T-helper 1 cell treated with Interleukin-12 subunit alpha and Interleukin-12 subunit beta and Interleukin-4 antibody, amounts not matched to agents 30 μg/mL and 1 μg/mL, for 36 hours (primary cell): ENCODE data around the gene F8.
"Not testable (repeated sequence)": the region's sequence is repeated elsewhere in the genome, so short reads cannot be mapped to it uniquely, and the experiment has no call there.

Experiments used
- H3K27ac Mint-ChIP-seq: one replicate; pipeline ENCODE4 v1.8.0; 2021; ENCODE audit warnings: mild to moderate bottlenecking, mixed read lengths
- H3K27me3 Mint-ChIP-seq: one replicate; pipeline ENCODE4 v1.8.0; 2021; ENCODE audit warnings: low read depth, mixed read lengths
- H3K36me3 Mint-ChIP-seq: one replicate; pipeline ENCODE4 v1.8.0; 2021; ENCODE audit warnings: low read depth, mixed read lengths
- H3K4me1 Mint-ChIP-seq: one replicate; pipeline ENCODE4 v1.8.0; 2021; ENCODE audit warnings: low read depth, mixed read lengths
- H3K4me3 Mint-ChIP-seq: one replicate; pipeline ENCODE4 v1.8.0; 2021; ENCODE audit warnings: mild to moderate bottlenecking, moderate library complexity, mixed read lengths
- H3K9me3 Mint-ChIP-seq: one replicate; pipeline ENCODE4 v1.8.0; 2021; ENCODE audit warnings: mixed read lengths

F8 gene

DNA sequence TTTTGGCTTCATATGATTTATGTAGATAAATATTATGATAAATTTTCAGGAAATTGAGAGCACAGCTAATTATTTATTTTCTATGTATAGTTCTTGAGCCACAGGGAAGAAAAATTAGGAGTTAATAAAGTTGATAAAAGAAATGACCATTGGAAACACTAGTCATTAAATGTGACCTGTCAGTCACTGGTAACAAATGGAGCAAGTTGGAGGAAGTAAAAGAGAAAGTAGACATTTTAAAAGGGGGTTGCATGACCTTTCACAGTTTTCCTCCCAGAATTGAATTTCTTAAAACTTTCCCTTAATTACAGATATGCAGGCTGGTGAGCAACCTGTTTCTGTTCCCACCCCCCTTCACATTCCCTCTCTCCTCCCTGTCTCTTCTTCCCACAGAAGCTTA, 193.4 kb downstream of the F8 start:
- Mint-ChIP-seq H3K4me1 (peaks cover 27% of the 10 kb centered on the region), H3K4me3 (no peak overlapping the region), H3K27ac (no peak overlapping the region), H3K36me3 (no peaks in the 10 kb centered on the region), H3K9me3 (no peaks in the 10 kb centered on the region), H3K27me3 (no peaks in the 10 kb centered on the region)

DNA sequence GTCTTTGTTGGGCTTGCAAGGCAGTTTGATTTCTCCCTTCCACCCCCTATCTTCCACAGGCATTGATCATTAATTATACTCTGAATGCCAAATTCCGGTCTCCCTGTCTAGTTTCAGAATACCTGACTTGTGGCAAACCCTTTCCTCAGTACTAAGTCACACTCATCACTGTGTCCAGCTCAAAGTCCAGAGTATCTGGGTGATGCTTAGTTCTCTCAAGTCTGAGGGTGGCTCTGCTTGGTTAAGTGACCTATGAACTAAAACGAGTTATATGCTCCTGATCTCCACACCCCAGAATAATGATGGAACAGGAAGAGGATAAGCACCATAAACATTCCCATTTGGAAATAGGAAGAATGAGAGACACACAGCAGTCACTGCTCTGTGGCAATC, 194.5 kb downstream of the F8 start:
- Mint-ChIP-seq H3K4me3 (no peak overlapping the region), H3K9me3 (no peaks in the 10 kb centered on the region), H3K36me3 (no peaks in the 10 kb centered on the region), H3K27ac (peak overlapping the region; percentile 81), H3K4me1 (peaks cover 27% of the 10 kb centered on the region), H3K27me3 (no peaks in the 10 kb centered on the region)

DNA sequence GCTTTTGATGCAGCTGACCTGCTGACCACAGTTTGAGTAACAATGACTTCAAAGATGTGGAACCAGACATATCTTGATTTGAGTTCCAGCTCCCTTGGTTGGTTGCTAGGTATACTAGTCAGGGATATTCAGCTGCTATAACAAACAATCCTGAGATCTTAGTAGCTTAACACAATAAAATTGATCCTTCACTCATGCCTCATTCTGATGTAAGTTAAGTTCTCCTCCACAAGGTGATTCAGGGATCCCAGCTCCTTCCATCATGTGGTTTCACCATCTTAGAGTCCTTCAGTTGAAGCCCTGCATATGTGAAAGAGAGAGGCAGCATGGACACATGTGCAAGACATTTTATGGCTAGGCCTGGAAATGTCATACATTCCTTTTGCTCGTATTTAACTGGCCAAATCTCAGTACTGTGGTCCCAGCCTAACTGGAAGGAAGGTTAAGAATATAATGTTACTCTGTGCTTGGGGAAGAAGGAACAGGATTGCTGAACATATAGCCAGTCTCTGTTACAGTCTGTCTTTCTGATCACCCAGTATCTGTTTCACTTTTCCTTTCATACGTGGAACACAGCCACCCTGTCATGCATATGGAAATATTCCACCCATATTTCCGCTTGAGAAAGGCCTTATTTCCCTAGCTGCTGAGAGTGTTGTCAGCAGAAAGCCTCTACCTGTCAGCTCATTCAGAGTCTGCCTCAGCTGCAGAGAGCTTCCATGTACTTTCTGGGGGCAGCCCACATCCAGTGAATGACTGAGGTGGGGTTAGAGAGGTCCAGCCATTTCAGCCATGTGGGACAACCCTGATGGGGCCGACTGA, 195.1 kb downstream of the F8 start:
- Mint-ChIP-seq H3K27me3 (no peaks in the 10 kb centered on the region), H3K9me3 (no peaks in the 10 kb centered on the region), H3K36me3 (no peaks in the 10 kb centered on the region), H3K27ac (peak overlapping the region; percentile 81), H3K4me3 (no peak overlapping the region), H3K4me1 (peaks cover 27% of the 10 kb centered on the region)

DNA sequence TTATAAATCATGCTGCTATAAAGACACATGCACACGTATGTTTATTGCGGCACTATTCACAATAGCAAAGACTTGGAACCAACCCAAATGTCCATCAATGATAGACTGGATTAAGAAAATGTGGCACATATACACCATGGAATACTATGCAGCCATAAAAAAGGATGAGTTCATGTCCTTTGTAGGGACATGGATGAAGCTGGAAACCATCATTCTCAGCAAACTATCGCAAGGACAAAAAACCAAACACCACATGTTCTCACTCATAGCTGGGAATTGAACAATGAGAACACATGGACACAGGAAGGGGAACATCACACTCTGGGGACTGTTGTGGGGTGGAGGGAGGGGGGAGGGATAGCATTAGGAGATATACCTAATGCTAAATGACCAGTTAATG, 196.9 kb downstream of the F8 start:
- peaks cover 25% of the 10 kb centered on the region for H3K4me1 Mint-ChIP-seq
- H3K36me3 Mint-ChIP-seq, H3K27me3 Mint-ChIP-seq, H3K9me3 Mint-ChIP-seq, H3K4me3 Mint-ChIP-seq, H3K27ac Mint-ChIP-seq: not testable (repeated sequence)

GRCh38 chrX:154824638-154825037, 197.9 kb downstream of the F8 start:
- Mint-ChIP-seq H3K36me3 (no peaks in the 10 kb centered on the region), H3K4me1 (peaks cover 22% of the 10 kb centered on the region)

DNA sequence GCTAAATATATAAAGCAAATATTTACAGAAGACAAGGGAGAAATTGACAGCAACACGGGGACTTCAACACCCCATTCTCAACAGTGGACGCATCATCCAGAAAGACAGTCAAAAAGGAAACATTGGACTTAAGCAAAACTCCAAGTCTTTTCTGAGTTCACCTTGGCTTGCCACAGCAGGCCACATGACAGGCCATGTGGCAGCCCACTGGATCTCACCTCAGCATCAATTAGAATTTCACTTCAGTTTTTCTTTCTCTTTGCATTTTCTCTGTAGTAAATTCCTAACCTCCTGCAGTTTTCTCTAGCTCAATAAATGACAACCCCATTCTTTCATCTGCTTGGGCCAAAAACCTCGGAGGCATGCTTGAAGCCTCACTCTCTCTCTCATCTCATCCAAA, 200.5 kb downstream of the F8 start:
- H3K27ac Mint-ChIP-seq = no peak overlapping the region
- peaks cover 3% of the 10 kb centered on the region for H3K4me1 Mint-ChIP-seq
- no peaks in the 10 kb centered on the region for H3K36me3 Mint-ChIP-seq
- H3K4me3 Mint-ChIP-seq = no peak overlapping the region
- no peaks in the 10 kb centered on the region for H3K9me3 Mint-ChIP-seq
- H3K27me3 Mint-ChIP-seq = no peaks in the 10 kb centered on the region

More at GRCh38 chrX:154824638-154825037, 197.9 kb downstream of the F8 start:
- Mint-ChIP-seq H3K27me3 (no peaks in the 10 kb centered on the region), H3K9me3 (no peaks in the 10 kb centered on the region), H3K27ac (no peak overlapping the region), H3K4me3 (no peak overlapping the region)

DNA sequence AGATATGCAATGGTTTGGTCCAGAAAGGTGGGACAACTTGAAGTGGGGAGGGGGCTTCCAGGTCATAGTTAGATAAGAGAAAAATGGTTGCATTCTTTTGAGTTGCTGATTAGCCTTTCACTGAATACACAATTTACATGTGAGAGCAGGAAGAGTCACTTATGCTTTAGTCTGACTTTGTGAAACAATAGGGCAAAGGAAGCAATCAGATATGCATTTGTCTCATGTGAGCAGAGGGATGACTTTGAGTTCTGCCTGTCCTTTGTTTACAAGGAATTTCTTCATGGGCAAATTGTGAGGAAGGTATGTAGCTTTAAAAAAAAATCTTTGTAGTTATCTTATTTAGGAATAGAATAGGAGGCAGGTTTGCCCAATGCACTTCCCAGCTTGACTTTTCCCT, 201.0 kb downstream of the F8 start:
- Mint-ChIP-seq H3K36me3 (no peaks in the 10 kb centered on the region), H3K9me3 (no peaks in the 10 kb centered on the region), H3K4me3 (no peak overlapping the region), H3K4me1 (peaks cover 1% of the 10 kb centered on the region), H3K27ac (no peak overlapping the region), H3K27me3 (no peaks in the 10 kb centered on the region)

DNA sequence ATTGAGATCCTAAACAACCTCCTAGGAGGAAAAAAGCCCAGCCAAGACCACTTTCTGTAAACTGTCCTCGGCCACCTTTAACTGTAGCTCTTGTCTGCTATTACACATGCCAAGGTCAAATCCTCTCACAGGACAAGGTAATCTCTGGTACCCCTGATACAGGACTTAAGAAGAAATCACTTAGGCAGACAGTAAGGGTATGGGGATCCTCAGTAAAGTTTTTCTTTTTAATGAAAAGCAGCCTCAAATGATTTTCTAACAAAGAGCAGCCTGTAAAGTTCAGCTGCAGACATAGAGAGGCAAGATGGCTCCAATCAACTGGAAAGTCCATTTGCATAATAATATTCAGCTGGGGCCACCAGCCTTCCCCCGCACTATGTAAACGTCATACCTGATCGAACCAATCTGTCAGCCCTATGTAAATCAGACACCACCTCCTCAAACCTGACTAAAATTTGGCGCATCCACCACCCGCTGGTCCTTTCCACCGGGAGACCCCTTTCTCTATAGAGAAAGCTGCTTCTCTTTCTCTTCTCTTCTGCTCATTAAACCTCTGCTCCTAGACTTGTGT, 202.7 kb downstream of the F8 start:
- Mint-ChIP-seq H3K27me3 (peaks cover 3% of the 10 kb centered on the region), H3K36me3 (no peaks in the 10 kb centered on the region), H3K9me3 (no peaks in the 10 kb centered on the region), H3K4me1 (no peaks in the 10 kb centered on the region), H3K4me3 (no peak overlapping the region), H3K27ac (no peak overlapping the region)

- H3K9me3 Mint-ChIP-seq = no peaks in the 10 kb centered on the region
- H3K4me1 Mint-ChIP-seq = no peaks in the 10 kb centered on the region
- no peak overlapping the region for H3K27ac Mint-ChIP-seq
- no peaks in the 10 kb centered on the region for H3K36me3 Mint-ChIP-seq
- H3K4me3 Mint-ChIP-seq = no peak overlapping the region
- H3K27me3 Mint-ChIP-seq = peaks cover 3% of the 10 kb centered on the region
Measured at GRCh38 chrX:154818916-154819770, 203.4 kb downstream of the F8 start.

GRCh38 chrX:154817048-154817618, 205.4 kb downstream of the F8 start:
- not testable (repeated sequence) for H3K27ac Mint-ChIP-seq, H3K9me3 Mint-ChIP-seq, H3K36me3 Mint-ChIP-seq, H3K4me3 Mint-ChIP-seq, H3K4me1 Mint-ChIP-seq
- H3K27me3 Mint-ChIP-seq = peaks cover 14% of the 10 kb centered on the region

DNA sequence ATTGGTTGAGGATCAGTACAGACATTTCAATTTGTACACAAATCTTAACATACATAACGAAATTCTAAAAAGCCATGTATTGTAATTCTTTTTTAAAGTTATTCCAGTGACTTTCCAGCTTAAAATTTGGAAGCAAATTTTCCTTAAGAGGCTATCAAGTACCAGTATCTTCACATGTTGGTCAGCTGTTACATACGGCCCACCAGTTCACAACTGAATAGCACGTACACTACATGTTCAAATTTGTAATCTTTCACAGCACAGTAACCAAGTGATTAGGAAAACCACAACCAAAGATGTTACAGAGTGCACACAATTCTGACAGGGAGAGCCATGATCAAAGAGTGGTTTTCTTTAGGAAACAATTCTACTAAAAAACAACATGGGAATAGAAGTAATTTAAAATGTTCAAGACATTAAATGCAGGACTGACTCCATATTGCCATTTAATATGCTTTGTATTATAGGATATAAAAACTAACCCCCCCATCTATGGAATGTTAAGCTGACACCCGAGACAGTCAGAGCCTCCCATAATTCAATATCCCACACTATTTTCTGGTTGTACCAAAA, 206.1 kb downstream of the F8 start:
- H3K4me1 Mint-ChIP-seq, H3K36me3 Mint-ChIP-seq, H3K4me3 Mint-ChIP-seq, H3K9me3 Mint-ChIP-seq, H3K27ac Mint-ChIP-seq: not testable (repeated sequence)
- H3K27me3 Mint-ChIP-seq = peaks cover 16% of the 10 kb centered on the region

DNA sequence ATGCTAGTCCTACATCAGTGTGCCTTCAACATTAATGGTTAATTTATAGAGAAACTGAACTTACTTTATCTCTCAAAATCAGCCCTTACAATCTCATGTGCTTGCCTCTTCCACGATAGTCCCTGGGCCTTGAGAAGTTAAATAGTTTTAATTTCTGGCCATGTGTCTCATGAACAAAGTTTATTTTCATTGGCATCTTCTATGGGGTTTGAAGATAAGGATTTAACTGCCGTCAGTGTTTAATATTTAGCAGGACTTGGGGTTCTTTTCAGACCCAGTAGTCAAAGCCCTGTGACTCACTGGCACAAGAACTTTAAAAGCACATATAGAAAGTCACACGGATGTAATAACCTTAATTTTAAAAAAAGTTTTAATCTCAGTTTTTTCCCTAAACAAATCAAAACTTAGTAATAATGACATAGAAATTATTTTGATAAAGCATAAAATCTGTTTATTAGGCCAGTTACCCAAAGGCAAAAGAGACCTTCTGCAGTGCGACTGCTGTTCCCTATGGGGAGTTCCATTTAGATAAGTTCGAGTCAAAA, 207.2 kb downstream of the F8 start:
- Mint-ChIP-seq H3K9me3 (no peaks in the 10 kb centered on the region), H3K27me3 (peaks cover 16% of the 10 kb centered on the region), H3K27ac (no peak overlapping the region), H3K4me1 (no peaks in the 10 kb centered on the region), H3K4me3 (no peak overlapping the region), H3K36me3 (no peaks in the 10 kb centered on the region)

GRCh38 chrX:154813801-154814200, 208.7 kb downstream of the F8 start:
- no peak overlapping the region for H3K27ac Mint-ChIP-seq
- no peaks in the 10 kb centered on the region for H3K4me1 Mint-ChIP-seq
- no peaks in the 10 kb centered on the region for H3K36me3 Mint-ChIP-seq

More at GRCh38 chrX:154813801-154814200, 208.7 kb downstream of the F8 start:
- Mint-ChIP-seq H3K4me3 (no peak overlapping the region), H3K27me3 (peaks cover 16% of the 10 kb centered on the region), H3K9me3 (no peaks in the 10 kb centered on the region)
